ENCODE data around the gene GNG14.
A peak's percentile ranks its signal among the peaks of the same experiment; 100 is the strongest.
"Not testable (repeated sequence)": the region's sequence is repeated elsewhere in the genome, so short reads cannot be mapped to it uniquely, and the experiment has no call there.

The GNG14 gene

GRCh38 chr19:12687496-12688196, at the start of gene GNG14:
TSS of gene GNG14 (plus strand) at chr19:12687998. CDS start at chr19:12688049, 51 bp downstream.
- no peak within 1 kb of the TSS for H3K27ac Mint-ChIP-seq (ENCODE audit: low read depth)

GRCh38 chr19:12638611-12639182, 49.1 kb upstream of the GNG14 start:
- Mint-ChIP-seq H3K9me3 (no peaks in the 10 kb centered on the region), H3K4me1 (peaks cover 16% of the 10 kb centered on the region), H3K4me3 (no peak overlapping the region), H3K27ac (ENCODE audit: low read depth) (no peak overlapping the region), H3K36me3 (ENCODE audit: insufficient read depth) (peaks cover 3% of the 10 kb centered on the region), H3K27me3 (no peaks in the 10 kb centered on the region)
- no peak for DNase-seq (ENCODE audit: low spot score in 2 of 2)
- ATAC-seq (replicated peaks; ENCODE audit: extremely low read depth, poor library complexity, severe bottlenecking) = no peak

More at GRCh38 chr19:12687496-12688196, at the start of gene GNG14:
- no peak for ATAC-seq (replicated peaks; ENCODE audit: extremely low read depth, poor library complexity, severe bottlenecking)
- Mint-ChIP-seq H3K4me3 (no peak within 1 kb of the TSS), H3K4me1 (no peaks in the 10 kb centered on the region), H3K9me3 (no peaks in the 10 kb centered on the region), H3K36me3 (ENCODE audit: insufficient read depth) (peaks cover 7% of the 10 kb centered on the region), H3K27me3 (no peaks in the 10 kb centered on the region)
- DNase-seq (ENCODE audit: low spot score in 2 of 2) = no peak

- Mint-ChIP-seq H3K4me3 (peak overlapping the region; percentile 71), H3K27ac (ENCODE audit: low read depth) (peak overlapping the region; percentile 91), H3K27me3 (no peaks in the 10 kb centered on the region), H3K4me1 (peaks cover 14% of the 10 kb centered on the region), H3K9me3 (no peaks in the 10 kb centered on the region), H3K36me3 (ENCODE audit: insufficient read depth) (peaks cover 8% of the 10 kb centered on the region)
- DNase-seq (ENCODE audit: low spot score in 2 of 2) (peak; percentile 66 to 76), ATAC-seq (replicated peaks; ENCODE audit: extremely low read depth, poor library complexity, severe bottlenecking) (peak; percentile 93)
These were observed 47.7 kb upstream of the GNG14 start for GRCh38 chr19:12639901-12640613.

- Mint-ChIP-seq H3K9me3 (no peaks in the 10 kb centered on the region), H3K27ac (ENCODE audit: low read depth) (no peak overlapping the region), H3K27me3 (no peaks in the 10 kb centered on the region), H3K4me3 (no peak overlapping the region), H3K36me3 (ENCODE audit: insufficient read depth) (peaks cover 8% of the 10 kb centered on the region), H3K4me1 (peaks cover 9% of the 10 kb centered on the region)
- DNase-seq (ENCODE audit: low spot score in 2 of 2) (no peak), ATAC-seq (replicated peaks; ENCODE audit: extremely low read depth, poor library complexity, severe bottlenecking) (no peak)
These were observed 46.3 kb upstream of the GNG14 start for GRCh38 chr19:12641456-12641855.

- ATAC-seq (replicated peaks; ENCODE audit: extremely low read depth, poor library complexity, severe bottlenecking) = no peak
- no peak for DNase-seq (ENCODE audit: low spot score in 2 of 2)
- H3K36me3 Mint-ChIP-seq (ENCODE audit: insufficient read depth) = peaks cover 8% of the 10 kb centered on the region
- H3K27ac Mint-ChIP-seq (ENCODE audit: low read depth) = no peak overlapping the region
- no peaks in the 10 kb centered on the region for H3K9me3 Mint-ChIP-seq
- peaks cover 9% of the 10 kb centered on the region for H3K4me1 Mint-ChIP-seq
- no peak overlapping the region for H3K4me3 Mint-ChIP-seq
- H3K27me3 Mint-ChIP-seq = no peaks in the 10 kb centered on the region
These were observed 45.3 kb upstream of the GNG14 start for GRCh38 chr19:12642506-12642905.

- not testable (repeated sequence) for H3K27ac Mint-ChIP-seq (ENCODE audit: low read depth); H3K9me3 Mint-ChIP-seq; H3K36me3 Mint-ChIP-seq (ENCODE audit: insufficient read depth); DNase-seq (ENCODE audit: low spot score in 2 of 2); H3K4me1 Mint-ChIP-seq; ATAC-seq (replicated peaks; ENCODE audit: extremely low read depth, poor library complexity, severe bottlenecking); H3K27me3 Mint-ChIP-seq; H3K4me3 Mint-ChIP-seq
These were observed 44.1 kb upstream of the GNG14 start for GRCh38 chr19:12643716-12644115.

- ATAC-seq (replicated peaks; ENCODE audit: extremely low read depth, poor library complexity, severe bottlenecking) (no peak), DNase-seq (ENCODE audit: low spot score in 2 of 2) (no peak)
- no peak overlapping the region for H3K27ac Mint-ChIP-seq (ENCODE audit: low read depth)
- H3K9me3 Mint-ChIP-seq = no peaks in the 10 kb centered on the region
- no peak overlapping the region for H3K4me3 Mint-ChIP-seq
- H3K36me3 Mint-ChIP-seq (ENCODE audit: insufficient read depth) = peaks cover 11% of the 10 kb centered on the region
- no peaks in the 10 kb centered on the region for H3K27me3 Mint-ChIP-seq
- H3K4me1 Mint-ChIP-seq = no peaks in the 10 kb centered on the region
These were observed 41.2 kb upstream of the GNG14 start for GRCh38 chr19:12646551-12646950.

- H3K9me3 Mint-ChIP-seq = no peaks in the 10 kb centered on the region
- DNase-seq (ENCODE audit: low spot score in 2 of 2) (no peak), ATAC-seq (replicated peaks; ENCODE audit: extremely low read depth, poor library complexity, severe bottlenecking) (no peak)
- H3K27me3 Mint-ChIP-seq = no peaks in the 10 kb centered on the region
- H3K4me3 Mint-ChIP-seq = no peak overlapping the region
- H3K36me3 Mint-ChIP-seq (ENCODE audit: insufficient read depth) = peaks cover 15% of the 10 kb centered on the region
- H3K4me1 Mint-ChIP-seq = no peaks in the 10 kb centered on the region
- no peak overlapping the region for H3K27ac Mint-ChIP-seq (ENCODE audit: low read depth)
These were observed 40.8 kb upstream of the GNG14 start for GRCh38 chr19:12647047-12647446.

- H3K4me1 Mint-ChIP-seq = no peaks in the 10 kb centered on the region
- H3K27me3 Mint-ChIP-seq = no peaks in the 10 kb centered on the region
- peak; percentile 14 for ATAC-seq (replicated peaks; ENCODE audit: extremely low read depth, poor library complexity, severe bottlenecking)
- H3K4me3 Mint-ChIP-seq = no peak overlapping the region
- no peak overlapping the region for H3K27ac Mint-ChIP-seq (ENCODE audit: low read depth)
- H3K9me3 Mint-ChIP-seq = no peaks in the 10 kb centered on the region
- H3K36me3 Mint-ChIP-seq (ENCODE audit: insufficient read depth) = peaks cover 19% of the 10 kb centered on the region
- DNase-seq (ENCODE audit: low spot score in 2 of 2) = no peak
These were observed 40.2 kb upstream of the GNG14 start for GRCh38 chr19:12647490-12648071.

GRCh38 chr19:12648088-12648487, 39.7 kb upstream of the GNG14 start:
- Mint-ChIP-seq H3K27ac (ENCODE audit: low read depth) (no peak overlapping the region), H3K4me1 (no peaks in the 10 kb centered on the region), H3K4me3 (no peak overlapping the region), H3K36me3 (ENCODE audit: insufficient read depth) (peaks cover 20% of the 10 kb centered on the region), H3K27me3 (no peaks in the 10 kb centered on the region), H3K9me3 (no peaks in the 10 kb centered on the region)
- ATAC-seq (replicated peaks; ENCODE audit: extremely low read depth, poor library complexity, severe bottlenecking) (no peak), DNase-seq (ENCODE audit: low spot score in 2 of 2) (no peak)

GRCh38 chr19:12649941-12650340, 37.9 kb upstream of the GNG14 start:
- H3K4me3 Mint-ChIP-seq = no peak overlapping the region
- peaks cover 20% of the 10 kb centered on the region for H3K36me3 Mint-ChIP-seq (ENCODE audit: insufficient read depth)
- H3K9me3 Mint-ChIP-seq = no peaks in the 10 kb centered on the region
- no peaks in the 10 kb centered on the region for H3K4me1 Mint-ChIP-seq
- no peaks in the 10 kb centered on the region for H3K27me3 Mint-ChIP-seq
- DNase-seq (ENCODE audit: low spot score in 2 of 2) (no peak), ATAC-seq (replicated peaks; ENCODE audit: extremely low read depth, poor library complexity, severe bottlenecking) (no peak)
- H3K27ac Mint-ChIP-seq (ENCODE audit: low read depth) = peak overlapping the region; percentile 38

GRCh38 chr19:12652219-12652618, 35.6 kb upstream of the GNG14 start:
- peak overlapping the region; percentile 32 for H3K27ac Mint-ChIP-seq (ENCODE audit: low read depth)
- DNase-seq (ENCODE audit: low spot score in 2 of 2) (no peak), ATAC-seq (replicated peaks; ENCODE audit: extremely low read depth, poor library complexity, severe bottlenecking) (no peak)
- H3K9me3 Mint-ChIP-seq = no peaks in the 10 kb centered on the region
- no peaks in the 10 kb centered on the region for H3K4me1 Mint-ChIP-seq
- no peaks in the 10 kb centered on the region for H3K27me3 Mint-ChIP-seq
- H3K36me3 Mint-ChIP-seq (ENCODE audit: insufficient read depth) = peaks cover 34% of the 10 kb centered on the region
- no peak overlapping the region for H3K4me3 Mint-ChIP-seq
